ENCODE measurements around the gene GRPEL1.

GRPEL1 gene

DNA sequence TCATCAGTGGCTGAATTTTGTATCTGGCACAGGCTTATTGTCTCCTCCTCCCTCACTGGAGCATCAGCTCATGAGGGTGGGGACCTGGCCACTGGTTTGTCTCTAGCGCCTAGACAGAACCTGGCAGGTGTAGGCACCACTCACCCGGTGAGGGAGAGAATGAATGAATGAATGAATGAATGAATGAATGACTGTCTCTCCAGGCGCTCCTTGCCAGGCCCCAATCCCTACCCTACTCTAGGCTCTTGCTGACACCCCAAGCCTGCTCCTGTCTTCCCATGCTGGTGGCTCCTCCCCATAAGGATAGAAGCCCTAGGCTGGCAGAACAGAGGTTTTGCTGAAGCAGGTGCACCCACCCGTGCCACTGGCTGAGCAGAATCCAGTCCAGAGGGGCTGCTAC lies 41.3 kb upstream of the GRPEL1 start:
- TF ChIP-seq, protein P1, sequence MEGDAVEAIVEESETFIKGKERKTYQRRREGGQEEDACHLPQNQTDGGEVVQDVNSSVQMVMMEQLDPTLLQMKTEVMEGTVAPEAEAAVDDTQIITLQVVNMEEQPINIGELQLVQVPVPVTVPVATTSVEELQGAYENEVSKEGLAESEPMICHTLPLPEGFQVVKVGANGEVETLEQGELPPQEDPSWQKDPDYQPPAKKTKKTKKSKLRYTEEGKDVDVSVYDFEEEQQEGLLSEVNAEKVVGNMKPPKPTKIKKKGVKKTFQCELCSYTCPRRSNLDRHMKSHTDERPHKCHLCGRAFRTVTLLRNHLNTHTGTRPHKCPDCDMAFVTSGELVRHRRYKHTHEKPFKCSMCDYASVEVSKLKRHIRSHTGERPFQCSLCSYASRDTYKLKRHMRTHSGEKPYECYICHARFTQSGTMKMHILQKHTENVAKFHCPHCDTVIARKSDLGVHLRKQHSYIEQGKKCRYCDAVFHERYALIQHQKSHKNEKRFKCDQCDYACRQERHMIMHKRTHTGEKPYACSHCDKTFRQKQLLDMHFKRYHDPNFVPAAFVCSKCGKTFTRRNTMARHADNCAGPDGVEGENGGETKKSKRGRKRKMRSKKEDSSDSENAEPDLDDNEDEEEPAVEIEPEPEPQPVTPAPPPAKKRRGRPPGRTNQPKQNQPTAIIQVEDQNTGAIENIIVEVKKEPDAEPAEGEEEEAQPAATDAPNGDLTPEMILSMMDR (IDR thresholded peaks at IDR 0.05; ENCODE audit: borderline replicate concordance, control extremely low read depth, extremely low read depth, insufficient read depth, missing control alignments): no peak
- DNase-seq (ENCODE audit: low spot score): no peak
- in situ Hi-C loops (cut with MboI; ENCODE audit: low sequenced_read_pairs, unreplicated experiment): no loop called here

DNA sequence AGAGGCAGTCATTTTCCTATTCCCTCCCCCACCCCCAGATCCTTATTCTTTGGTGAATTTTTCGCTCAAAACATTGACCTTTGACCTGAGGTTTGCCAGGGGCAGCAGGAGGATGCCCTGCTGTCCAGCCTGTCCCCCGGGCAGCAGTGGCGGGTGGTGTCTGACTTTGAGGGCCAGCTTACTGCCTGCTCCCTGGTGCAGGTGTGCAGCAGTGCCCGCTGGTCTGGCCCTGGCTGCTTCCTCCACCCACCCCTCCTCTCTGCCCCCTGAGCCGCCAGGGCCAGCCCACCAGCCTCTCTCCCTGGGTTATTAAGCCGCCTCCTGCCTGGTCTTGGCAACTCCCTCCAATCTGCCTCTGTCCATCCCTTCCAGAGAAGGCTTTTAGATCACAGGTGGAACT lies 40.8 kb upstream of the GRPEL1 start:
- in situ Hi-C loops (cut with MboI; ENCODE audit: low sequenced_read_pairs, unreplicated experiment): no loop called here
- TF ChIP-seq, protein P1 (IDR thresholded peaks at IDR 0.05; ENCODE audit: borderline replicate concordance, control extremely low read depth, extremely low read depth, insufficient read depth, missing control alignments): no peak
- peak; percentile 12 for DNase-seq (ENCODE audit: low spot score)

DNA sequence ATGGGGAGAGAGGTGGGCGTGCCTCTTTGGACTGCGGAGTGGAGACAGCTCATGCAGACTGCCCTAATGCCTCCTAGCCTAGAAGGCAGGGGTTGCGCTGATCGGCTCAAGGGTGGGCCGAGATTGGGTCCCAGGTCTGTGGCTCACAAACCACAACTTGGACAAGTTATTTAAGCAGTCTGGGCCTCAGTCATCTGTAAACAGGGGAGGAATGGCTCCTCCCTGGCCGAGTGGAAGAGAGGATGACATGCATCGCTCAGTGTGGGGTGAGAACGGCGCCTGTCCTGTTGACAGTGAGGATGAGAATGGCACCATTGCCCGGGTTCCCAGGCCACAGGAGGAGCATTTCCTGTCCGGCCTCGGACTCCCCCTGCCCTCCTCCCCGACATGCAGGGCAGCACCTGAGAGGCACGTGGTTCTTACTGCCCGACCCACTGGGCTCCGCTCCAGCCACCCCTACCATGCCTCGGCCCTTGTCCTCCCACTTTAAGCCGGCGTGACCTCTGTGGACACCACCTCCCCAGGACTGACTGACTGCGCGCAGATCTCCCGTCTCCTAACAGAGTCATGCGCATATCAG lies 40.3 kb upstream of the GRPEL1 start:
- TF ChIP-seq, protein P1 (IDR thresholded peaks at IDR 0.05; ENCODE audit: borderline replicate concordance, control extremely low read depth, extremely low read depth, insufficient read depth, missing control alignments): no peak
- in situ Hi-C loops (cut with MboI; ENCODE audit: low sequenced_read_pairs, unreplicated experiment): no loop called here
- peak; percentile 10 for DNase-seq (ENCODE audit: low spot score)

DNA sequence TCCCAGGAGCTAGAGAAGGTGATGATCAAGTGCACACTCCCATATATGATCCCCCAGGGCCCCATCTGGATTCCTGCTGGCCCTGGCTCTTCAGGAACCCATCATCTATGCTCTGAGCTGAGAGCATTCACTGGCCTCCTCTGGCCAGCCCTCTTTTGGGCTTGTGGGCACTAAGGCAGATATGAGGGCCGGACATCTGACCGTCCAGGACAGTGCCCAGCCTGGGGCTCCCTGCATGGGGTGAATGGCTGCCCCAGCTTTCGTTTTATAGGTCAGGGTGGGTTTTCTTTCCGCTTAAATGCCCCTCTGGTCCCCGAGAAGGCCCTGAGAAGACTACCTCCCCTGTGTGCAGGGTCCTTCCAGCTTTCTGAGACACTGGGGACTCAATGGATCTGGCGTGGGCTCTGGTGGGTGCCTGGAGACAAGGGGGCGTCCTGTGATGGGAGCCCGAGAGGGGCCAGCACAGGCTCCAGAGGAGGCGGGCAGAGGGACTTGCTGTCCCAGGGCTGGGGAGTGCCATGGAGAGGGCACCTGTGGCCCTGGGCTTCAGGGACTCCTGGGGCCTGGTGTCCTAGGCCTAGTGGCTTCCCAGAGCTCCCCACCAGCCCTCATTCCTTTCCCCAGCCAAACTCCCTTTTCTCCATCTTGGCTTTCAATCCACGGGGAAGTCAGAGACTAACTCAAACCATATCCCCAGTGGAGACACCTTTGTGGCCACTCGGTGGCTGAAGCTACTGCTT lies 39.5 kb upstream of the GRPEL1 start:
- DNase-seq (ENCODE audit: low spot score): no peak
- in situ Hi-C loops (cut with MboI; ENCODE audit: low sequenced_read_pairs, unreplicated experiment): no loop called here
- TF ChIP-seq, protein P1 (IDR thresholded peaks at IDR 0.05; ENCODE audit: borderline replicate concordance, control extremely low read depth, extremely low read depth, insufficient read depth, missing control alignments): no peak

DNA sequence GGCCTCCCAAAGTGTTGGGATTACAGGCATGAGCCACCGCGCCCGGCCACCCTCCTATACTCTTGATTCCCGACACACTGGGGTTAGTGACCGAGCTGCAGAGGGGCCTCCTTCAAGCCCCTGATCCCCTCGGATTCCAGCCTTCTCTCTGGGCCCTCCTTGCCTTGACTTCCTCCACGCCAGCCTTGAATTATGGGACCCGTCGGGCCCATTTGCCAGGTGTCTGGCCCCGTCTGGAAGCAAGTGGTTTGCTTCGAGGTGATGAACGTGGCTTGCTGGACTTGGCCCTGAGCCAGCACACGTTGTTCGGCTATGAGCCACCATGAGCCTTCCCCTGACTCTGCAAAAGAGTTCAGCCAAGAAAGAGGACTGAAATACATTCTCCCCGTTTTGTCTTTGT lies 37.4 kb upstream of the GRPEL1 start:
- in situ Hi-C loops (cut with MboI; ENCODE audit: low sequenced_read_pairs, unreplicated experiment): no loop called here
- DNase-seq (ENCODE audit: low spot score): no peak
- TF ChIP-seq, protein P1 (IDR thresholded peaks at IDR 0.05; ENCODE audit: borderline replicate concordance, control extremely low read depth, extremely low read depth, insufficient read depth, missing control alignments): no peak

DNA sequence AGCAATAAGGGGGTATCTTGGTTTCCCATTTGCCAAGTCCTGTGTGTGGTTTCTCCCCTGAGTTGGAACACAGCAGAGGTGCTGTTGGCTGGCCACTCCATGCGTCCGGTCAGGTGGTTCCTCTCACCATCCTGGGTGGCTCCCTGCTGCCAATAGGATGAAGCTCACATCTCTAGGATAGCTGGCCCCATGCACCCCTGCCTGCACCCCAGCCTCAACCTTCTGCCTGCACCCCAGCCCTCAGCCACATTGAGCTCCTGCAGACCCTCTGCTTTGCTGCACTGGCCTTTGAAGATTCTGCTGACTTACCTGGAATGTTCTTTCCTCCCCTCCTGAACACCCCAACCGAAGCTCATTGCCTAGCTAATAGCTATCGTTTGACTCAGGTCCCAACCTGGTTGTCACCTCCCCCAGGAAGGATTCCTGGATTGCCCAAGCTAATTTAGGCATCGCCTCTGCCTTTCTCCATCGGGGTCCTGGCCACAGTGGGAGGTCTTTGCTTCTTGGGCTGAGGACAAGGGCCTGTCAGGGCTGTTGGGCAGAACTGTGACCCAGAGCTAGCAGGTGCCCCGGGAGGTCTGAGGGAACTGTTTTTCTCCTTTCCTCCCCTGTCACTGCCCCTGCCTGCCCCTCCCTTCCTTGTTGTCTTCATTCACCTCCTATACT lies 36.6 kb upstream of the GRPEL1 start:
- TF ChIP-seq, protein P1 (IDR thresholded peaks at IDR 0.05; ENCODE audit: borderline replicate concordance, control extremely low read depth, extremely low read depth, insufficient read depth, missing control alignments): no peak
- peak; percentile 32 for DNase-seq (ENCODE audit: low spot score)
- in situ Hi-C loops (cut with MboI; ENCODE audit: low sequenced_read_pairs, unreplicated experiment): no loop called here

Data from GM13976 (cell line).